GM12801 (cell line): ENCODE results near the gene ESYT2.

Experiments
- CTCF ChIP-seq: IDR thresholded peaks from one replicate; pipeline ENCODE4 v1.5.1; 2011; ENCODE audit warnings: control low read depth; ENCODE audit not compliant: insufficient read length; ENCODE audit errors: extremely low read depth

ESYT2 gene

GRCh38 chr7:158816995-158817394, 12.3 kb downstream of the ESYT2 start:
- TF ChIP-seq CTCF, result no peak

GRCh38 chr7:158816271-158816670, 13.0 kb downstream of the ESYT2 start:
- TF ChIP-seq CTCF, result no peak

- TF ChIP-seq CTCF, result no peak
Measured at GRCh38 chr7:158815800-158816128, 13.5 kb downstream of the ESYT2 start.

- no peak for TF ChIP-seq CTCF
Measured at GRCh38 chr7:158815083-158815799, 14.1 kb downstream of the ESYT2 start.

GRCh38 chr7:158814637-158815036, 14.7 kb downstream of the ESYT2 start:
- TF ChIP-seq CTCF, result no peak

- no peak for TF ChIP-seq CTCF
Measured at GRCh38 chr7:158812684-158813083, 16.6 kb downstream of the ESYT2 start.

GRCh38 chr7:158811894-158812293, 17.4 kb downstream of the ESYT2 start:
- no peak for TF ChIP-seq CTCF
